ENCODE measurements around the gene HMCN1.

Gene HMCN1

GRCh38 chr1:185733818-185734735 is at the start of gene HMCN1:
Gene HMCN1, plus strand, starts transcription at chr1:185734391. Its CDS starts 389 bp downstream, at chr1:185734780.
- DNase-seq (ENCODE audit: low spot score) = peak; percentile 33

GRCh38 chr1:185686821-185687778 is 47.1 kb upstream of the HMCN1 start:
- no peak for DNase-seq (ENCODE audit: low spot score)

- DNase-seq (ENCODE audit: low spot score) = no peak
These were observed 43.7 kb upstream of the HMCN1 start for GRCh38 chr1:185690527-185690926.

- DNase-seq (ENCODE audit: low spot score) = no peak
These were observed 40.5 kb upstream of the HMCN1 start for GRCh38 chr1:185693654-185694053.

- peak; percentile 35 for DNase-seq (ENCODE audit: low spot score)
These were observed 40.1 kb upstream of the HMCN1 start for GRCh38 chr1:185694081-185694480.

- DNase-seq (ENCODE audit: low spot score) = no peak
These were observed 38.9 kb upstream of the HMCN1 start for GRCh38 chr1:185695299-185695698.

- no peak for DNase-seq (ENCODE audit: low spot score)
These were observed 37.6 kb upstream of the HMCN1 start for GRCh38 chr1:185696422-185697150.

- DNase-seq (ENCODE audit: low spot score) = no peak
These were observed 34.3 kb upstream of the HMCN1 start for GRCh38 chr1:185699874-185700273.

GRCh38 chr1:185701650-185702049 is 32.5 kb upstream of the HMCN1 start:
- no peak for DNase-seq (ENCODE audit: low spot score)

- DNase-seq (ENCODE audit: low spot score) = no peak
These were observed 30.0 kb upstream of the HMCN1 start for GRCh38 chr1:185704181-185704580.

GRCh38 chr1:185716095-185716494 is 18.1 kb upstream of the HMCN1 start:
- DNase-seq (ENCODE audit: low spot score) = no peak

- DNase-seq (ENCODE audit: low spot score) = no peak
These were observed 15.2 kb upstream of the HMCN1 start for GRCh38 chr1:185719021-185719420.

GRCh38 chr1:185720633-185721272 is 13.4 kb upstream of the HMCN1 start:
- peak; percentile 26 for DNase-seq (ENCODE audit: low spot score)

GRCh38 chr1:185721553-185721952 is 12.6 kb upstream of the HMCN1 start:
- no peak for DNase-seq (ENCODE audit: low spot score)

- DNase-seq (ENCODE audit: low spot score) = no peak
These were observed 12.1 kb upstream of the HMCN1 start for GRCh38 chr1:185722098-185722497.

- no peak for DNase-seq (ENCODE audit: low spot score)
These were observed 6.5 kb upstream of the HMCN1 start for GRCh38 chr1:185727726-185728125.

GRCh38 chr1:185731446-185731845 is 2.7 kb upstream of the HMCN1 start:
- DNase-seq (ENCODE audit: low spot score) = no peak

- DNase-seq (ENCODE audit: low spot score) = no peak
These were observed 1.2 kb upstream of the HMCN1 start for GRCh38 chr1:185732951-185733350.

GRCh38 chr1:185734929-185735700 is 924 bp downstream of the HMCN1 start:
- DNase-seq (ENCODE audit: low spot score) = no peak

GRCh38 chr1:185735701-185736064 is 1.5 kb downstream of the HMCN1 start:
- DNase-seq (ENCODE audit: low spot score) = no peak

- no peak for DNase-seq (ENCODE audit: low spot score)
These were observed 5.8 kb downstream of the HMCN1 start for GRCh38 chr1:185739967-185740366.

All from globus pallidus (tissue), 1 donor.